ENCODE results near the gene LPAR1. TPM values are rescaled to one million over a fixed set of nuclear protein-coding genes. Genes with fewer than 3 reads are reported as not detected.

LPAR1 gene
- total and polyA plus RNA-seq, 2 of the 8 experiments (the other 6 are each of a cell fraction or from before 2014, with no cell fraction given), result 3.4 to 5.1 TPM

- WGBS, 2 experiments (ENCODE audit: extremely low coverage in 1 of 2, insufficient coverage in 1 of 2, insufficient read length in 1 of 2, insufficient replicate concordance in 2 of 2, low coverage in 1 of 2, low lambda C conversion rate in 2 of 2, missing lambda C conversion rate in 1 of 2), result 100% methylated on average over 2 of the region's 2 CpGs; no CpG with 5 or more reads in 1 of the 2 experiments
These were observed 63.0 kb downstream of the LPAR1 start for GRCh38 chr9:110975278-110975677.

More at GRCh38 chr9:110975278-110975677, 63.0 kb downstream of the LPAR1 start:
- ChIA-PET POLR2A (ENCODE audit: partially characterized antibody) (no interaction called here), CTCF (ENCODE audit: partially characterized antibody) (no interaction called here)
- no peak overlapping the region for H3K4ac ChIP-seq (replicated peaks; ENCODE audit: insufficient read length, low read depth, low read length)
- H4K20me1 ChIP-seq (replicated peaks in 1 of 2; ENCODE audit: control insufficient read depth in 1 of 2, insufficient read depth in 2 of 2, low read length in 2 of 2), result no peaks in the 10 kb centered on the region
- peaks cover 0 to 2% (median under 1%) of the 10 kb centered on the region in 4 experiments; a peak in 2 of 7 replicates for H3K4me1 ChIP-seq (replicated peaks in 1 of 4; ENCODE audit: control insufficient read depth in 3 of 4, insufficient read depth in 4 of 4, low read length in 3 of 4)
- DNase-seq (ENCODE audit: low read depth in 1 of 2, low spot score in 2 of 2) (no peak), FAIRE-seq (no peak)
- H3K27ac ChIP-seq (ENCODE audit: low read depth, low read length), result no peak overlapping the region
- H3K9ac ChIP-seq (replicated peaks in 1 of 4; ENCODE audit: extremely low read depth in 1 of 4, low read depth in 3 of 4, low read length in 3 of 4), result no peak overlapping the region
- H3K4me3 ChIP-seq (ENCODE audit: extremely low read depth in 1 of 4, insufficient read depth in 2 of 4, low read depth in 3 of 4, low read length in 4 of 4), result no peak overlapping the region
- H3K4me2 ChIP-seq (ENCODE audit: insufficient read depth in 1 of 2, low read depth in 2 of 2, low read length in 2 of 2), result no peak overlapping the region
- no peak for TF ChIP-seq KDM1A (IDR thresholded peaks at IDR 0.05; ENCODE audit: borderline replicate concordance, low read length)
- no peak for TF ChIP-seq SUZ12 (IDR thresholded peaks at IDR 0.05; ENCODE audit: low read length)
- no peak for TF ChIP-seq E2F6 (IDR thresholded peaks at IDR 0.05)
- TF ChIP-seq SRF (IDR thresholded peaks at IDR 0.05; ENCODE audit: low read depth, low read length), result no peak
- TF ChIP-seq YY1 (IDR thresholded peaks at IDR 0.05; ENCODE audit: low read depth, low read length), result no peak
- no peak for TF ChIP-seq CREB1 (IDR thresholded peaks at IDR 0.05)
- TF ChIP-seq SAP30 (IDR thresholded peaks at IDR 0.05; ENCODE audit: insufficient read depth, insufficient replicate concordance, low read length), result no peak
- TF ChIP-seq BRCA1 (IDR thresholded peaks at IDR 0.05; ENCODE audit: low read depth, low read length), result no peak
- TF ChIP-seq MAX (IDR thresholded peaks at IDR 0.05), result no peak
- H3K14ac ChIP-seq (ENCODE audit: insufficient read length), result no peak overlapping the region
- H3K79me2 ChIP-seq (ENCODE audit: control insufficient read depth in 1 of 2, insufficient read depth in 2 of 2, low read length in 2 of 2), result no peaks in the 10 kb centered on the region
- H2AK5ac ChIP-seq (ENCODE audit: low read depth, low read length), result no peak overlapping the region
- no peak overlapping the region for H3K56ac ChIP-seq (replicated peaks; ENCODE audit: insufficient read length, low read depth, low read length)
- H3K23me2 ChIP-seq (ENCODE audit: low read depth, low read length), result no peaks in the 10 kb centered on the region; the same call in 1 of the 2 replicates
- no peak overlapping the region for H2BK20ac ChIP-seq (ENCODE audit: low read length)
- H3K27me3 ChIP-seq (replicated peaks in 1 of 4; ENCODE audit: control insufficient read depth in 3 of 4, extremely low read depth in 1 of 4, insufficient read depth in 3 of 4, low read length in 3 of 4), result no peaks in the 10 kb centered on the region
- H2BK12ac ChIP-seq (ENCODE audit: low read depth, low read length), result no peak overlapping the region
- no peak overlapping the region for H4K91ac ChIP-seq (replicated peaks; ENCODE audit: insufficient read length, low read length)
- no peak overlapping the region for H2BK15ac ChIP-seq (ENCODE audit: low read length)
- H2AFZ ChIP-seq (ENCODE audit: low read length), result no peak overlapping the region
- H3K36me3 ChIP-seq (ENCODE audit: control insufficient read depth in 2 of 4, insufficient read depth in 4 of 4, low read length in 3 of 4), result no peaks in the 10 kb centered on the region
- H3K9me3 ChIP-seq (ENCODE audit: insufficient read depth in 2 of 2, low read depth in 1 of 2, low read length in 1 of 2), result no peaks in the 10 kb centered on the region
- no peak overlapping the region for H2BK5ac ChIP-seq (ENCODE audit: low read depth, low read length)
- no peak overlapping the region for H2BK120ac ChIP-seq (replicated peaks; ENCODE audit: low read depth, low read length)
- H4K5ac ChIP-seq (ENCODE audit: insufficient read length, low read depth, low read length), result no peak overlapping the region
- H3K18ac ChIP-seq (ENCODE audit: extremely low read depth, low read length), result no peak overlapping the region
- H3K79me1 ChIP-seq (ENCODE audit: low read depth, low read length), result no peaks in the 10 kb centered on the region; the same call in 1 of the 2 replicates
- no peak overlapping the region for H3K23ac ChIP-seq (ENCODE audit: insufficient read length)
- H4K8ac ChIP-seq (ENCODE audit: extremely low read depth, insufficient read depth, low read length), result no peak overlapping the region
